GM19395 (cell line): ENCODE data around the gene IQCC.

Source experiments
- ATAC-seq: cut with Tn5 transposase; IDR thresholded peaks from one replicate; pipeline ENCODE4 v1.9.1; 2021; ENCODE audit warnings: mild to moderate bottlenecking, moderate library complexity; ENCODE audit not compliant: unreplicated experiment

IQCC gene

DNA sequence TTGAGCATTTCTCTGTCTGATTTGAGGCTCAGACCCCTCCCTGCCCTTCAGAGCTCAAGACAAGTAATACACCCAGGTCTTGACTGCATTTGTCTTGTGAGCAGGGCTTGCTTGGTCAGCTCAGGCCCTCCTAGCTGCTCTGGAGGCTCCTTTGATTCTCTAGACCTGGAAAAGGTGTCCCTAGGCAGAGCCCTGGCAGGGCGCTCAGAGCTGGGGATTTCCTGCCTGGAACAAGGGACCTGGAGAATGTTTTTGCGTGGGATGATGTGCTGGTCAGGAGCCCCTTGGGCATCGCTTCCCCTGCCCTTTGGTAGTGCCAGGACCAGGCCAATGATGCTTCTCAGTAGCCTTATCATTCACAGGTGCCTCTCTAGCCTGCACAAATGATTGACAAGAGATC is 9.9 kb upstream of the IQCC start:
- ATAC-seq = no peak

- no peak for ATAC-seq
These were observed 9.3 kb upstream of the IQCC start for GRCh38 chr1:32195972-32196823.

- no peak for ATAC-seq
These were observed 8.4 kb upstream of the IQCC start for GRCh38 chr1:32197074-32197473.

GRCh38 chr1:32197837-32198236 is 7.6 kb upstream of the IQCC start:
- no peak for ATAC-seq

- no peak for ATAC-seq
These were observed 7.0 kb upstream of the IQCC start for GRCh38 chr1:32198237-32199042.

GRCh38 chr1:32199043-32199716 is 6.3 kb upstream of the IQCC start:
- no peak for ATAC-seq

DNA sequence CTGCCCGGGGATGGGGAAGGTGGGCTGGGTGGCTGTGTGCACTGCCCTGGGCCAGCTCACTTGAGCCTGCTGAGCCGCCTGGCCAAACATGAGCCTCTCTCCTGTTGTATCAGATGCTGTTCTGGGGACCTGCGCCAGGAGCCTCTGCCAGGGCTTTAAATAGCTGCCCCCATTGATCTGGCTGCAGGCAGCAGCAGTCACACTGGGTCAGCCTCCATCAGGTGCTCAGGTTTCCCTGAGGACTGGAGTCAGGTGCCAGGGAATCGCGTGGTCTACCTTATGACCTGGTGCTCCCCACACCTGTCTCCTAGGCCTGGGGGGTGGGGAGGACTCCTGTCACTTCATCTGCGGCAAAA is 5.8 kb upstream of the IQCC start:
- no peak for ATAC-seq

GRCh38 chr1:32200226-32201010 is 5.1 kb upstream of the IQCC start, which contains the start of gene CCDC28B:
CCDC28B (plus strand) TSS chr1:32200595; CDS start chr1:32201936, 1,341 bp downstream.
- peak; percentile 33 for ATAC-seq

DNA sequence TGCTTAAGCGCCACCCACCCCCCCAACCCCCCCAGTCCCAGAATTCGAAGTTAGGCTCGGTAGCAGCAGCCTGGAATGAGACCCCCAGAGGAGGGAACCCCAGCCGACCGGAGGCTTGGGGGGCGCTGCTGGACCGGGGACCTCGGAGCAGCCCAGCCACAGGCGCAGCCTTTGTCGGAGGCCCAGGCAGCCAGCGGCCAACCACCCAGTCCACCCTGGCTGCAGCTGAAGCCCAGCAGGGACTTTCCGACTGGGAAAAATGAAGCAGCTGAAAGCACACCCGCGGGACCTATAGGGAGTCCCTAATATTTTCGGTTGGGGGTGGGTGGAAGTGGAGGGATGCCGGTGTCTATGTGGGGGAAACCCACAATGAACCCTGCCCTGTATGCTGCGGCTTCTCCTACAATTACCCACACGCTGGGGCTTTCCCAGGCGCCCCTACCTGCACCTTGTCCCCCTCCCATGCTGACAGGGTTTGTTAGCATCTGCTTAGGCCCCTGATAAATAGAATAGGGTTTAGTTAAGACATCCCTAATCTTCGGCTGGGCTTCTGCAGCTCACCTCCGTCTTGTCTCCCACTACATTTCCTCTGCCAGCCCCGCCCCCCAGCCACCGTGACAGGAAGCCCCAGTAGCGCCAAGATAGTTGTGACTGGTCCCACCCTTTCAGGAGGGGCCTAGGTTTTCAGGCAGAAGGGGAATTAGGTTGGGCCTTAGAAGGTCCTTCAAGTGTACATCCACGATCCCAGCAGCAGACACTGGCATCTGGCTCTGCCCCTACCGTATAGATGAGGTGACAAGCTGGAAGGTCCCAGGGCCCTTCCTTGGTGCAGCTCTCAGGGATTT is 4.2 kb upstream of the IQCC start:
- peak; percentile 52 for ATAC-seq

DNA sequence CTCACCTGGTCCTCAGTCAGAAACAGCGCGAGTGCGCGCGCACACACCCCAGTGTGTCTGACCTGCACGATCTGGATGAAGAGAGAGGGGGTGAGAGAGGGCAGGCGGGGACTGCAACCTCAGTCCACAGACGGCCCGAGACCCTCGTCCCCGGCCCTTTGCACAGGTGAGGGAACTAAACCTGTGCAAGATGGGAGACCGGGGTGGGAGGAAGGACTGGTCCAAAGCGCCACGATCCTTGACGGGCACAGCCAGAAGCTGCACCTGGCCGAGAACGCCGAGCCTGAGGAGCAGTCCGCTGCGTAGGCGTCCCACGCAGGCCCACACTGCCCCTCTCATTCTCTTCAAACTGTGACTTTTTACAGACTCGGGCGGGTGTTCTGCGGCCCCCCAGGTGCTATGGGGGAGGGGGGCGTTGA is 519 bp upstream of the IQCC start:
- ATAC-seq = no peak

GRCh38 chr1:32208469-32208868 is 3.0 kb downstream of the IQCC start:
- no peak for ATAC-seq

DNA sequence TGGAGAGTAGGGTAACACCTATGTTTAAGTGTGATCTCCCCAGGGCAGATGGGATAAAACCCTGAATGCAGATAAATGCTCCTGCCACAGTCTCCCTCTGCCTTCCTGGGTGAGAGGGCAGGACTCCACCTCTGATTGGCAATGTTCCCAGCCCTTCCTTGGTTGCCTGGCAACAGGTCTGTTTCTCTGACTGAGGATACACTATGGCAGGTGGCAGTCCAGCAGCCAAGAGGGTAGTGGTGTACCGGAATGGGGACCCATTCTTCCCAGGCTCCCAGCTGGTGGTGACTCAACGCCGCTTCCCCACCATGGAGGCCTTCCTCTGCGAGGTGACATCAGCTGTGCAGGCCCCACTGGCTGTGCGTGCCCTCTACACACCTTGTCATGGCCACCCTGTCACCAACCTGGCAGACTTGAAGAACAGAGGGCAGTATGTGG is 3.4 kb downstream of the IQCC start, which contains the start of gene DCDC2B:
TSS of gene DCDC2B (plus strand) at position 199 of the 438 bp plus-strand sequence. CDS start at position 204, 5 bp downstream.
- no peak for ATAC-seq

DNA sequence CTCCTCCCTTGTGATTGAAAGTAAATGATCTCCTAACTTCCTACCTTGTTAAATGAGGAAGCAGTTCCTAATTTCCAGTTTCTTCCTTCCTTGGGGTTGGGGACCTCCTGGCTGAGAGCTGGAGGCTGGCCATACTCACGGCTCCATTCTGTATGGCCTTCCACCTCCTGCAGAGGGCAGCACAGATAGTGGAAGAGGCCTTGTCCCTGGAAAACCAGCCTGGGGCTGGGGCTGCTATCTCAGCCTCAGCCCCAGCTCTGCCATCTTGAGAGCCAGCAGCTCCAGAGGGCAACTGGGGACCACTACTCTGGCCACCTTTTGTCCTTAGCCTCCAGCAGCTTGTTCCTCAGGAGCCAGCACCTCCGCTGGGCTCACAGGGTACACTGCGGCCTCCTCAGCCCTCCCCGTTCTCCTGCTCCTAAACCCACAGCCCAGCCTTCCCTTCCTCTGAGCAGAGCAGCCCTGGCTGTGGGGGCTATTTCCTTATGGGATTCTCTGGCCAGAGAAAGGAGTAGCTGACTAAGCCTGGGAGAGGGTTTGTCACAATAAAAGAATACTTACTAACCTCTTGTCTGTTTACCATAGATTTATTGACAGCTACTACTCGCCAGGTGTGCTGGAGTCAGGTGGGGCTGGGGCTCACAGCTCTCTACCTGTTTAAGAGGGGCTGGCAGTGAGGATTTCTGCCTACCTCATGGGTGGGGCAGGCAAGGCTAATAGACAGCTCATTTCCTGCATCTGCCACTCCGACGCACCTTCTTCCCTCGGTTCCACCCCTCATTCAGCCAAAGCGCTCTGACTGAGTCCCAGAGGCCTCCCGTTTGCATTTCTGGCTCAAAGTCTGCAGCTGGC is 10.4 kb downstream of the IQCC start:
- no peak for ATAC-seq

- no peak for ATAC-seq
These were observed 11.1 kb downstream of the IQCC start for GRCh38 chr1:32216566-32216965.

- no peak for ATAC-seq
These were observed 13.6 kb downstream of the IQCC start for GRCh38 chr1:32219022-32219421.

DNA sequence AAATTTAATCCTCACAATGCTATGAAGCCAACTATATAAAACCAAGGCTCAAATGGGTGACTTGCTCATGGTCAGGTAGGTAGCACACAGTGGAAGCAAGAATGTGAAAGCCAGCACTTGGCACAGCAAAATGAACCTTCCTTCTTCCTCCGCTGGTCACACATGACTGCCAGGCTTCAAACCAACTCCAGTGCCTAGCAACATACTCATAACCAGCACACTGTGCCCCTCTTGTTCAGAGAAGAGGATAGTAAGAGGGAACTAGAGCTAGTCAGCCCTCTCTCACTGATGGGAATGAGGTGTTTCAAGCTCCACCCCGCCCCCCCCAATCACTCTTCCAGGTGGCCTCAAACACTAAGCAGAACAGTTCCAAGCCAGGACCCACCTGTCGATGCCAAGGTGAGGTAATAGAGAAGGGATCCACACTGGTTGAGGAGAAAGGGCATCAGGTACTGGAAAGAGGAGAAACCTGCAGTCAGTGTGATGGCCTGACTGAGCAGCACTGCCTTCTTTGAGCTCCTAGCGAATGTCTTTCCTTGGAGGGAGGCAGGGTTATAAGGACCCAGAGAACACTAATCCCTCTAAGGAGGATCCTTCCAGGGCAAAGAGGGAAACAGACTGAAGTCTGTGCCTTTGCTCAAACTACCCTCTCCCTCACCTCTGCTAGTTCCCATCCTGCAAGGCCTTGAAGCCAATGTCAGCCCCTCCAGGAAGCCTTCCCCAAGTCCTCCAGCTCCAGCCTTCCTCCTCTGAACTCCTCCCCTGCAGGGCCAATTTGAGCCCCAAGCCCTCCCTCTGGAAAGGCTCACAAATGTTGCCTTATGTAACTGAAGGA is 15.5 kb downstream of the IQCC start:
- ATAC-seq = no peak

DNA sequence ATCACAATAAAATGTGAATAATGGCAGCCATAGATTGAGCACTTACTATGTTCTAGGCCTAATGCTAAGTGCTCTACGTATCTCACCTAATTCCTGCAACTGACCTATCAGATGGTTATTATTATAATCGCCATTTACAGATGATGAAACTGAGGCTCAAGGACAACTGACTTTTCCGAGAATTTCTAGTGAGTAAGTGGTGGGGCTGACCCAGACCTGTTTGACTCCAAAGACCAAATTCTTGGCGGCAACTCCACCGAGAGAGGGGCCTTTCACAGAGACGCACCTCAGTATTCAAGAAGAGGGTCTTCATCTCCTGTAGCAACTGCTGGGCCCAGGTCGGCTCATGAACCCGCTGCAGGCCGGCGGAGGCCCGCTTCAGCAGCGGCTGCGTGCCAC is 16.1 kb downstream of the IQCC start:
- no peak for ATAC-seq
